Heart right ventricle (tissue), 16 donors: Measurements from ENCODE around the gene C2orf49. TPM values are rescaled to one million over a fixed set of nuclear protein-coding genes. Genes with fewer than 3 reads are reported as not detected.

Experiments used
- ATAC-seq, 8 donors: fragments of 200-7000 bp; cut with Tn5 transposase; one replicate each; pipeline ENCODE4 v1.9.1; 2020; ENCODE audit warnings: mild to moderate bottlenecking in 8 of 8, moderate library complexity in 8 of 8, moderate number of reproducible peaks in 1 of 8
- DNase-seq, 2 donors: peaks; one replicate each; pipeline ENCODE4 v3.0.0-alpha.2; 2020
- H3K27ac ChIP-seq, 10 donors: fragments of 200-600 bp; sonication (generic) in 2 of 10; one replicate each; pipeline versions ENCODE4 v1.5.0 to v1.8.0; 2020 to 2022; ENCODE audit warnings: mild to moderate bottlenecking in 3 of 10
- H3K27me3 ChIP-seq, 7 donors: fragments of 200-600 bp; one replicate each; pipeline ENCODE4 v1.8.0; 2021 to 2022; ENCODE audit warnings: mild to moderate bottlenecking in 2 of 7
- H3K36me3 ChIP-seq, 9 donors: fragments of 200-600 bp; sonication (generic) in 1 of 9; one replicate each; pipeline versions ENCODE4 v1.5.0 to v1.8.0; 2020 to 2022; ENCODE audit warnings: mild to moderate bottlenecking in 2 of 9
- H3K4me1 ChIP-seq, 9 donors: fragments of 200-600 bp; sonication (generic) in 1 of 9; one replicate each; pipeline versions ENCODE4 v1.5.0 to v1.8.0; 2020 to 2022; ENCODE audit warnings: mild to moderate bottlenecking in 4 of 9
- H3K4me3 ChIP-seq, 10 donors: fragments of 200-600 bp; sonication (generic) in 2 of 10; one replicate each; pipeline versions ENCODE4 v1.5.0 to v1.8.0; 2020 to 2022; ENCODE audit warnings: mild to moderate bottlenecking in 7 of 10, moderate library complexity in 2 of 10
- H3K9me3 ChIP-seq, 11 donors: fragments of 200-600 bp in 10 of 11; sonication (generic) in 2 of 11; one replicate each; pipeline versions ENCODE4 v1.5.0 to v1.8.0; 2013 to 2022; ENCODE audit warnings: mild to moderate bottlenecking in 2 of 11, control low read depth in 1 of 11, moderate library complexity in 1 of 11
- WGBS, 2 donors: extraction: QIAGEN DNeasy Blood & Tissue Kit; methylation state at CpG; one replicate each; pipeline ENCODE4 v1.1.7; 2013; ENCODE audit warnings: inconsistent platforms in 1 of 2; 5-methylcytosine and 5-hydroxymethylcytosine counted together
- intact Hi-C, 10 donors: fragments of 100-400 bp; cut with DNase I; formaldehyde crosslinking; loops; one replicate each; pipeline versions ENCODE4 v1.11.1 to v1.14.2; 2022
- polyA plus RNA-seq, 2 donors: library from polyadenylated mRNA; stranded (reverse); fragments of 200-250 nt; gene quantifications; one replicate each; pipeline ENCODE4 v1.2.3, GENCODE V29; 2013
- total RNA-seq, 10 donors: library from RNA; stranded (reverse); fragmentation: NEBNext Ultra II Directional in 3 of 10; extraction: Animal tissue kit (Norgen Biotek cat#: 25700) in 3 of 10; gene quantifications; one replicate each; pipeline versions ENCODE4 v1.2.1 to v1.2.4, GENCODE V29; 2021 to 2023
- TF ChIP-seq, protein P1 (sequence below), 9 donors: fragments of 200-600 bp; sonication (generic) in 2 of 9; IDR thresholded peaks; one replicate each; pipeline versions ENCODE4 v1.5.0 to v1.8.0; 2021 to 2022; ENCODE audit warnings: antibody characterized with exemption in 9 of 9, mild to moderate bottlenecking in 5 of 9, moderate library complexity in 1 of 9
- donor health status: Arrhythmogenic right ventricular cardiomyopathy.
- donor health status: ischemic (EF 13 %, LVEDD 7.1; RV severe dilation, severe dysfunction).
- donor health status: healthy with polysubstance abuse.
- donor health status: DM: no; HTN: yes; CAD: no.
- donor health status: DM: no; HTN: no; CAD: no.
- donor health status: ischemic (EF 25% LVEDD 6.9; RV normal size, moderate dysfunction).
- donor health status: ischemic (EF 25% LVEDD 5.7; RV mildly dilated, moderate dysfunction).
- donor health status: healthy.
- donor health status: DM: yes; HTN: yes; CAD: no.
- donor health status: Ischemic cardiomyopathy.
- donor health status: ischemic (EF 35%, LVEDD 5.7; RV mildly dilated, moderate dysfunction).
- donor health status: nonischemic (EF 11% LVEDD 7.7; RV severe dilation, severe dysfunction).
- donor health status: DM: yes; HTN: yes; CAD: no.
- donor health status: PGD.
- donor health status: ischemic (EF 29% LVEDD 5.4; RV normal size, mild dysfunction).
- donor health status: nonischemic (EF 23%, LVEDD 6.1; RV moderate dilation, normal function).

C2orf49 gene
- total and polyA plus RNA-seq, 12 donors, result 9.0 to 22.9 (median 16.2) TPM

DNA sequence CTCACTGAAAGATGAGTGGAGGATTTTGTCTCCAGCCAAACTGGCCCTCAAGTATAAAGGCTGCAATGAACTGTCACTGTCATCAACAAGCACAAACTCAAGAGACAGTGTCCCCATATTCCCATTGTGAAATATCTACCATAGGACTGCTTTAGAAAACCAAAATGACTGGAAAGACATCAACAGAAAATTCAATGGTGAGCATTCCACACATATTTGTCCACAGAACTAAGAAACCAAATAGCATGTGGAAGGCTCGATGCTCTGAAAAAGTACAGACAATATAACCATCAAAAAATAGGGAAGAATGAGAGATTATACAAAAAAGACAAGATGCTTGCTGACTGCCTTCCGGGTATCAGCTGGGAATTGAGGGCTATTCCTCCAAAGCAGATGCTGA lies 45.4 kb upstream of the C2orf49 start:
- Histone ChIP-seq H3K27ac (no peak overlapping the region), H3K4me1 (peaks cover 0 to 4% (median 0%) of the 10 kb centered on the region in 9 donors), H3K27me3 (no peaks in the 10 kb centered on the region), H3K4me3 (no peak overlapping the region), H3K36me3 (peaks cover 0 to 93% (median 20%) of the 10 kb centered on the region in 9 donors), H3K9me3 (no peaks in the 10 kb centered on the region)
- TF ChIP-seq, protein P1, sequence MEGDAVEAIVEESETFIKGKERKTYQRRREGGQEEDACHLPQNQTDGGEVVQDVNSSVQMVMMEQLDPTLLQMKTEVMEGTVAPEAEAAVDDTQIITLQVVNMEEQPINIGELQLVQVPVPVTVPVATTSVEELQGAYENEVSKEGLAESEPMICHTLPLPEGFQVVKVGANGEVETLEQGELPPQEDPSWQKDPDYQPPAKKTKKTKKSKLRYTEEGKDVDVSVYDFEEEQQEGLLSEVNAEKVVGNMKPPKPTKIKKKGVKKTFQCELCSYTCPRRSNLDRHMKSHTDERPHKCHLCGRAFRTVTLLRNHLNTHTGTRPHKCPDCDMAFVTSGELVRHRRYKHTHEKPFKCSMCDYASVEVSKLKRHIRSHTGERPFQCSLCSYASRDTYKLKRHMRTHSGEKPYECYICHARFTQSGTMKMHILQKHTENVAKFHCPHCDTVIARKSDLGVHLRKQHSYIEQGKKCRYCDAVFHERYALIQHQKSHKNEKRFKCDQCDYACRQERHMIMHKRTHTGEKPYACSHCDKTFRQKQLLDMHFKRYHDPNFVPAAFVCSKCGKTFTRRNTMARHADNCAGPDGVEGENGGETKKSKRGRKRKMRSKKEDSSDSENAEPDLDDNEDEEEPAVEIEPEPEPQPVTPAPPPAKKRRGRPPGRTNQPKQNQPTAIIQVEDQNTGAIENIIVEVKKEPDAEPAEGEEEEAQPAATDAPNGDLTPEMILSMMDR (IDR thresholded peaks at IDR 0.05), result no peak
- WGBS, 2 donors, result 94 to 95% methylated on average over 2 of the region's 2 CpGs
- no peak for DNase-seq
- intact Hi-C loops, result no loop called here
- no peak for ATAC-seq

DNA sequence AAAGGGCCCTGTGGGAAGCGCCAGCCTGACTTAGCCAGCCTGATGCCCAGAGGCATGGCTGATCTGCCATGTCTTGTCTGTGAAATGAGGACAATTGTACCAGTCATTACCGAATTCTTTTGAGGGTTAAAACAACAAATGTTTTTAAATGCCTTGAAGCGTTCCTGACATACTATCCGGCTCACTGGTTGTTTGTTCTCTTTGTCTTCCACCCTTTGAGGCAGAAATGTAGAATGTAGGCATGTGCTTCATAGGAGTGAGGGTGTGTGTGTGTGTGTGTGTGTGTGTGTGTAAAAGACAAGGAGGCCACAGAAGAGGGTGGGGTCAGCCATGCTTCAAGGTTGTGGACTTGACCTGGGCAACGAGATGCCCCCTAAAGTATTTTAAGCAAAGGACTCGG lies 43.3 kb upstream of the C2orf49 start:
- DNase-seq, result no peak
- H3K36me3 ChIP-seq, result peaks cover 0 to 97% (median 29%) of the 10 kb centered on the region in 9 donors
- TF ChIP-seq, protein P1 (IDR thresholded peaks at IDR 0.05), result no peak
- no peak overlapping the region for H3K27ac ChIP-seq
- no peak for ATAC-seq
- no peaks in the 10 kb centered on the region for H3K9me3 ChIP-seq
- peaks cover 0 to 4% (median 0%) of the 10 kb centered on the region in 9 donors for H3K4me1 ChIP-seq
- WGBS, 2 donors, result 93 to 97% methylated on average over 6 of the region's 6 CpGs
- no peak overlapping the region for H3K4me3 ChIP-seq
- H3K27me3 ChIP-seq, result no peaks in the 10 kb centered on the region
- intact Hi-C loops, result loop anchor here in 1 of 10 donors (2.0 kb wide), 1 partner anchor 179 kb away; no protein-coding TSS in a partner anchor

DNA sequence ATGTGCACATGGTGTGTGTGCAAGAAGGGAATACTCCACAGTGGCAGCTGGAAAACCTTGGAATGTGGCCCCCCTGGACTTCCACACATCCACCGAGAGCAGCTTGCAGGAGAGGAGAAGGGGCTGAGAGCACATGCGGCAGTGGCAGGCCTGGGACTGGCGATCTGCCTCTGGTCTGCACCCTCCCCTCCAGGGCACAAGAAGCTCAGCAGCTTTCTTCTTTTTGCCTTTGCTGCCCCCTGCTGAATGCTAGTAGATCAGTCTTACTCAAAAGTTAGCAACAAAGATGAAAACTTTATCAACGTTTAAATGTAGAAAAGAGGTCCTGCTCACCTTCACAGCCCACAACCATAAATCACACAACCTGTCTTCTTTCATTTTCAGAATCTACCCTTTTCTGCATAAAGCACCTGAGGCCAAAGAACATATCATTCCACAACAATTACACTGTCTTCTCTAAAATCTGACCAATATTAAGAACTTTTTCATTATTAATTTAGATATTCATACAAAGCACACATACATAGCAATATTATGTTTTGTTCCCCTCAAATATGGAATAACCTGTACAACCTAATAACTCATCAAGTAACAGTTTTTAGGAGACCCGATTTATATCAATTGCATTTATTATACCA lies 42.4 kb upstream of the C2orf49 start:
- Histone ChIP-seq H3K4me1 (peaks cover 0 to 4% (median 0%) of the 10 kb centered on the region in 9 donors), H3K27me3 (no peaks in the 10 kb centered on the region), H3K36me3 (peaks cover 0 to 89% (median 20%) of the 10 kb centered on the region in 9 donors), H3K9me3 (no peaks in the 10 kb centered on the region), H3K27ac (no peak overlapping the region), H3K4me3 (no peak overlapping the region)
- TF ChIP-seq, protein P1 (IDR thresholded peaks at IDR 0.05), result peak; percentile 10 to 60 (median 50)
- DNase-seq (peak; percentile 18 to 42), ATAC-seq (peak in 7 of 8 donors; percentile 33 to 77 (median 60))
- WGBS, 2 donors, result 37 to 42% methylated on average over 5 of the region's 5 CpGs
- intact Hi-C loops, result loop anchor here in 2 of 10 donors (2.0 to 5.0 kb wide), 2 partner anchors 178 to 180 kb away; no protein-coding TSS in a partner anchor

DNA sequence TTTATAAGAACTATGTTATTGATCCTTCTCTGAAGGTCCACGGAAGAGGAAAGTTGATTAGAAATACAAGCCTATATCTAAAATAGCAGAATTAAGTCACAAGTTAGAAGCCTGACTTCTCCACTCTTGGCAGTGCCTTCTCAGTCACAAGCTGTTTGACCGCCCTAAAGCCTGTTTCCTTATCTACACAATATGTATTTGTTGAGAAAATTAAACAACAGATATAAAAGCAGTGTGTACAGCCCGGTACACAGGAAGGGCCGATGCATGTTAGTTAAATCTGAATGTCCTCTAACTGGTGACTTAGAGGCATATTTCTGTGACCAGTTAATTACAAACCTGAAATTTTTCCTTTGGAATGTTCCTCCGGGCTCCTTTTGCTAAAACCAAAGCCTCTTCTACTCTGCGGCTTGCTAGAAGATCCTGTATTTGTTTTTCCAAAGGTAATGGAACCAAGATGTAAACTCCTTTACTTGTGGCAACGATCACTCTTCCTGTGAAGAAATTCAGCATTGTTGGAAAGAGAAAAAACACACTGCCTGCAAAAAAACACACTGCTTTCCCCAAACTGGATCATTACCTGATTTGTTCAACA lies 41.2 kb upstream of the C2orf49 start:
- peak in 1 of 8 donors; percentile 44 for ATAC-seq
- Histone ChIP-seq H3K36me3 (peaks cover 0 to 81% (median 19%) of the 10 kb centered on the region in 9 donors), H3K27ac (no peak overlapping the region), H3K4me3 (no peak overlapping the region), H3K27me3 (no peaks in the 10 kb centered on the region), H3K9me3 (no peaks in the 10 kb centered on the region), H3K4me1 (peaks cover 0 to 4% (median 0%) of the 10 kb centered on the region in 9 donors)
- no peak for DNase-seq
- TF ChIP-seq, protein P1 (IDR thresholded peaks at IDR 0.05), result no peak
- 76 to 77% methylated on average over 7 of the region's 7 CpGs for WGBS, 2 donors
- intact Hi-C loops, result loop anchor here in 1 of 10 donors (5.0 kb wide), 1 partner anchor 179 kb away; no protein-coding TSS in a partner anchor
